H9 (cell line): ENCODE data around the gene ZNF281. TPM values are rescaled to one million over a fixed set of nuclear protein-coding genes. Genes with fewer than 3 reads are reported as not detected.
A peak's percentile ranks its signal among the peaks of the same experiment; 100 is the strongest.

Experiments used
- DNase-seq: peaks from one replicate; pipeline ENCODE4 v3.0.0-alpha.2; 2017
- H2AFZ ChIP-seq: one replicate; pipeline ENCODE4 v1.6.1; 2013; ENCODE audit warnings: mild to moderate bottlenecking, low read length, control low read depth, moderate library complexity
- H2AK5ac ChIP-seq: 2 replicates; pipeline ENCODE4 v1.6.1; 2013; ENCODE audit warnings: low read length, control low read depth, mixed read lengths; ENCODE audit not compliant: insufficient read length
- H2BK120ac ChIP-seq: one replicate; pipeline ENCODE4 v1.6.1; 2013; ENCODE audit warnings: low read depth, mild to moderate bottlenecking, low read length, control low read depth, inconsistent platforms; ENCODE audit not compliant: poor library complexity, severe bottlenecking
- H2BK12ac ChIP-seq: 2 replicates; pipeline ENCODE4 v1.6.1; 2013; ENCODE audit warnings: low read length, control low read depth, mixed read lengths, low read depth; ENCODE audit not compliant: insufficient read length
- H2BK15ac ChIP-seq: 2 replicates; pipeline ENCODE4 v1.6.1; 2013; ENCODE audit warnings: low read depth, low read length, control low read depth
- H2BK20ac ChIP-seq: one replicate; pipeline ENCODE4 v1.6.1; 2013; ENCODE audit warnings: low read depth, mild to moderate bottlenecking, low read length, control low read depth, inconsistent platforms; ENCODE audit not compliant: poor library complexity, severe bottlenecking
- H2BK5ac ChIP-seq: 2 replicates; pipeline ENCODE4 v1.6.1; 2013; ENCODE audit warnings: low read length, control low read depth, mixed read lengths; ENCODE audit not compliant: insufficient read length
- H3K14ac ChIP-seq: 2 replicates; pipeline ENCODE4 v1.6.1; 2013; ENCODE audit warnings: low read length, control low read depth; ENCODE audit not compliant: insufficient read depth
- H3K18ac ChIP-seq: 2 replicates; pipeline ENCODE4 v1.6.1; 2013; ENCODE audit warnings: low read depth, mild to moderate bottlenecking, mixed read lengths, low read length, control low read depth; ENCODE audit not compliant: insufficient read length
- H3K23ac ChIP-seq: 2 replicates; pipeline ENCODE4 v1.6.1; 2013; ENCODE audit warnings: low read length, control low read depth, mixed read lengths, low read depth; ENCODE audit not compliant: insufficient read length
- H3K23me2 ChIP-seq: 2 replicates; pipeline ENCODE4 v1.6.1; 2013; ENCODE audit warnings: low read depth, mild to moderate bottlenecking, mixed read lengths, low read length, control low read depth; ENCODE audit not compliant: insufficient read length, poor library complexity, severe bottlenecking
- H3K27ac ChIP-seq: 2 replicates; pipeline ENCODE4 v1.5.1; 2013; ENCODE audit warnings: low read length, control low read depth, mixed read lengths, low read depth; ENCODE audit not compliant: insufficient read length
- H3K27me3 ChIP-seq: 2 replicates; pipeline ENCODE4 v1.6.1; 2013; ENCODE audit warnings: low read length, control low read depth, inconsistent platforms; ENCODE audit not compliant: insufficient read depth
- H3K4ac ChIP-seq: 2 replicates; pipeline ENCODE4 v1.6.1; 2013; ENCODE audit warnings: low read depth, mild to moderate bottlenecking, control low read depth, inconsistent platforms, low read length, moderate library complexity
- H3K4me1 ChIP-seq: 2 replicates; pipeline ENCODE4 v1.6.1; 2013; ENCODE audit warnings: low read length, control low read depth, inconsistent platforms; ENCODE audit not compliant: insufficient read depth
- H3K4me2 ChIP-seq: 2 replicates; pipeline ENCODE4 v1.6.1; 2013; ENCODE audit warnings: low read length, control low read depth, mixed read lengths; ENCODE audit not compliant: insufficient read length, insufficient read depth
- H3K56ac ChIP-seq: 2 replicates; pipeline ENCODE4 v1.6.1; 2013; ENCODE audit warnings: low read depth, mild to moderate bottlenecking, mixed read lengths, low read length, control low read depth; ENCODE audit not compliant: insufficient read length
- H3K79me1 ChIP-seq: 2 replicates; pipeline ENCODE4 v1.6.1; 2013; ENCODE audit warnings: low read depth, mild to moderate bottlenecking, moderate library complexity, low read length, control low read depth, inconsistent platforms; ENCODE audit not compliant: insufficient read depth, poor library complexity, severe bottlenecking
- H3K79me2 ChIP-seq: 2 replicates; pipeline ENCODE4 v1.6.1; 2013; ENCODE audit warnings: low read length, control low read depth, inconsistent platforms; ENCODE audit not compliant: insufficient read depth
- H3K9ac ChIP-seq: 2 replicates; pipeline ENCODE4 v1.6.1; 2013; ENCODE audit warnings: low read length, control low read depth, mixed read lengths; ENCODE audit not compliant: insufficient read length; ENCODE audit errors: extremely low read depth
- H3K9me3 ChIP-seq: one replicate; pipeline ENCODE4 v1.6.1; 2013; ENCODE audit warnings: low read depth, low read length, inconsistent platforms; ENCODE audit not compliant: control insufficient read depth
- H3T11ph ChIP-seq: one replicate; pipeline ENCODE4 v1.6.1; 2013; ENCODE audit warnings: mild to moderate bottlenecking, low read length, control low read depth, inconsistent platforms
- H4K20me1 ChIP-seq: one replicate; pipeline ENCODE4 v1.6.1; 2013; ENCODE audit not compliant: control insufficient read depth, insufficient read length, insufficient read depth
- H4K5ac ChIP-seq: 2 replicates; pipeline ENCODE4 v1.6.1; 2013; ENCODE audit warnings: low read depth, mild to moderate bottlenecking, mixed read lengths, low read length, control low read depth; ENCODE audit not compliant: insufficient read length
- H4K8ac ChIP-seq: replicated peaks from 2 replicates; pipeline ENCODE4 v1.6.1; 2013; ENCODE audit warnings: low read length, control low read depth, mixed read lengths, low read depth; ENCODE audit not compliant: insufficient read length
- H4K91ac ChIP-seq: 2 replicates; pipeline ENCODE4 v1.6.1; 2013; ENCODE audit warnings: low read depth, mild to moderate bottlenecking, moderate library complexity, mixed read lengths, low read length, control low read depth; ENCODE audit not compliant: insufficient read length
- H3K27ac Mint-ChIP-seq, 3 experiments: 2 replicates in 2 of 3; 3 replicates in 1 of 3; pipeline ENCODE4 v1.8.0; 2020 to 2021; ENCODE audit warnings: mixed read lengths in 3 of 3, mild to moderate bottlenecking in 1 of 3, moderate library complexity in 1 of 3
- H3K27me3 Mint-ChIP-seq: 2 replicates; pipeline ENCODE4 v1.8.0; 2021; ENCODE audit warnings: low read depth, mild to moderate bottlenecking, moderate library complexity, mixed read lengths
- H3K36me3 Mint-ChIP-seq, 3 experiments: 2 replicates in 2 of 3; 3 replicates in 1 of 3; pipeline ENCODE4 v1.8.0; 2020 to 2021; ENCODE audit warnings: low read depth in 3 of 3, mixed read lengths in 3 of 3; ENCODE audit not compliant: insufficient read depth in 1 of 3
- H3K4me1 Mint-ChIP-seq, 2 experiments: 2 replicates each; pipeline ENCODE4 v1.8.0; 2020; ENCODE audit warnings: mixed read lengths in 2 of 2
- H3K4me3 Mint-ChIP-seq, 2 experiments: 2 replicates in 1 of 2; 3 replicates in 1 of 2; pipeline ENCODE4 v1.8.0; 2020 to 2021; ENCODE audit warnings: mild to moderate bottlenecking in 2 of 2, mixed read lengths in 2 of 2, moderate library complexity in 1 of 2
- H3K9me3 Mint-ChIP-seq, 2 experiments: 2 replicates in 1 of 2; 3 replicates in 1 of 2; pipeline ENCODE4 v1.8.0; 2020; ENCODE audit warnings: mild to moderate bottlenecking in 2 of 2, mixed read lengths in 2 of 2, moderate library complexity in 1 of 2
- CTCF ChIP-seq: fragments of 200-600 bp; sonication (generic); conservative IDR thresholded peaks from 3 replicates; pipeline ENCODE4 v1.8.0; 2021; ENCODE audit warnings: antibody characterized with exemption, mild to moderate bottlenecking
- WGBS: extraction: QIAGEN DNeasy Blood & Tissue Kit; methylation state at CpG from one replicate; pipeline ENCODE4 v1.1.7; 2013; ENCODE audit warnings: missing lambda C conversion rate, low lambda C conversion rate, mixed read lengths; ENCODE audit not compliant: insufficient read length; ENCODE audit errors: extremely low coverage; 5-methylcytosine and 5-hydroxymethylcytosine counted together
- total RNA-seq: library from RNA; stranded (reverse); gene quantifications from 2 replicates; pipeline ENCODE4 v1.2.1, GENCODE V29; 2021

The ZNF281 gene
- total RNA-seq, 1 experiment from 2014 or later: 75.2 TPM

- no peak overlapping the region for H3K23ac ChIP-seq
- H4K8ac ChIP-seq: no peak overlapping the region
- H4K91ac ChIP-seq: no peak overlapping the region
- H2BK15ac ChIP-seq: no peak overlapping the region
- no peak overlapping the region for H3K56ac ChIP-seq
- no peak overlapping the region for H2BK20ac ChIP-seq
- no peaks in the 10 kb centered on the region for H3K27me3 ChIP-seq
- no peak overlapping the region for H2AK5ac ChIP-seq
- H4K5ac ChIP-seq: no peak overlapping the region
- no peak overlapping the region for H3K18ac ChIP-seq
- H3K79me1 ChIP-seq: peaks cover 12% of the 10 kb centered on the region
- no peak for TF ChIP-seq CTCF
- H3K14ac ChIP-seq: no peak overlapping the region
- H2BK5ac ChIP-seq: no peak overlapping the region
- no peak overlapping the region for H3K9ac ChIP-seq
- H2BK12ac ChIP-seq: no peak overlapping the region
- no peak overlapping the region for H3K4ac ChIP-seq
- no peaks in the 10 kb centered on the region for H3K23me2 ChIP-seq
- H3K27ac ChIP-seq: no peak overlapping the region
- peaks cover 0 to 3% of the 10 kb centered on the region in 2 experiments; a peak in 1 of 5 replicates for H3K9me3 Mint-ChIP-seq
- no peak overlapping the region for H2BK120ac ChIP-seq
- H3K27ac Mint-ChIP-seq: peak overlapping the region in 2 of 3 experiments; percentile 68 to 85; a peak in 2 of 7 replicates
- H3K4me2 ChIP-seq: no peak overlapping the region
- no peak overlapping the region for H2AFZ ChIP-seq
- WGBS: no CpG with 5 or more reads among the region's 2 CpGs
- H3K27me3 Mint-ChIP-seq: no peaks in the 10 kb centered on the region
- no peaks in the 10 kb centered on the region for H3K4me1 ChIP-seq
- no peaks in the 10 kb centered on the region for H4K20me1 ChIP-seq
- no peaks in the 10 kb centered on the region for H3K9me3 ChIP-seq
- no peak for DNase-seq
- H3K36me3 Mint-ChIP-seq: peaks cover 20 to 27% (median 26%) of the 10 kb centered on the region in 3 experiments
- 0 out of 2 replicates have a peak, but pooled peaks cover 1% of the 10 kb centered on the region for H3K79me2 ChIP-seq
- H3K4me3 Mint-ChIP-seq: no peak overlapping the region
- H3K4me1 Mint-ChIP-seq: peaks cover 4 to 7% of the 10 kb centered on the region in 2 experiments; a peak in 3 of 4 replicates
- H3T11ph ChIP-seq: no peak overlapping the region
Measured at GRCh38 chr1:200429221-200429751, 19.4 kb upstream of the ZNF281 start.
